H1 (cell line): ENCODE data around the gene NELFCD. TPM values are rescaled to one million over a fixed set of nuclear protein-coding genes. Genes with fewer than 3 reads are reported as not detected.

Source experiments
- KDM5A ChIP-seq: fragments of 200-600 bp; IDR thresholded peaks from 2 replicates; pipeline ENCODE4 v1.7.1; 2012; ENCODE audit warnings: mild to moderate bottlenecking, low read length, inconsistent platforms, mixed read lengths
- PHF8 ChIP-seq: fragments of 200-600 bp; sonication (generic); conservative IDR thresholded peaks from 2 replicates; pipeline ENCODE4 v1.7.1; 2012; ENCODE audit warnings: low read depth, mild to moderate bottlenecking, inconsistent platforms, low read length, moderate library complexity
- SAP30 ChIP-seq: fragments of 300-600 bp; sonication (generic); IDR thresholded peaks from 2 replicates; pipeline ENCODE4 v1.7.1; 2012; ENCODE audit warnings: low read length, moderate library complexity, mild to moderate bottlenecking, inconsistent platforms; ENCODE audit not compliant: insufficient read depth, insufficient replicate concordance
- SRF ChIP-seq: IDR thresholded peaks from 2 replicates; pipeline ENCODE4 v1.6.1; 2011; ENCODE audit warnings: mild to moderate bottlenecking, low read depth, low read length, moderate library complexity
- polyA plus RNA-seq, 7 experiments: library from polyadenylated mRNA; depleted of rRNA in 3 of 7; stranded (reverse) in 5 of 7; unstranded in 2 of 7; fragments of >200 nt in 5 of 7; fragments of 200-250 nt in 2 of 7; gene quantifications; 1 replicate in 5 of 7; 2 replicates in 1 of 7; 4 replicates in 1 of 7; pipeline versions ENCODE4 v1.2.1 to v1.2.3, GENCODE V29; 2011 to 2013; ENCODE audit warnings: missing spikeins in 2 of 7, mixed read lengths in 2 of 7
- total RNA-seq: library from RNA; stranded (reverse); fragmentation: NEBNext Ultra II Directional; extraction: Animal tissue kit (Norgen Biotek cat#: 25700); gene quantifications from 2 replicates; pipeline ENCODE4 v1.2.1, GENCODE V29; 2021
- TF ChIP-seq, protein P1 (sequence below): IDR thresholded peaks from 2 replicates; pipeline ENCODE4 v1.6.1; 2011; ENCODE audit warnings: low read depth, mild to moderate bottlenecking, low read length; ENCODE audit not compliant: insufficient read depth

The NELFCD gene
- total and polyA plus RNA-seq, 2 of the 8 experiments (the other 6 are each of a cell fraction or from before 2014, with no cell fraction given), result 35.5 to 59.6 TPM

DNA sequence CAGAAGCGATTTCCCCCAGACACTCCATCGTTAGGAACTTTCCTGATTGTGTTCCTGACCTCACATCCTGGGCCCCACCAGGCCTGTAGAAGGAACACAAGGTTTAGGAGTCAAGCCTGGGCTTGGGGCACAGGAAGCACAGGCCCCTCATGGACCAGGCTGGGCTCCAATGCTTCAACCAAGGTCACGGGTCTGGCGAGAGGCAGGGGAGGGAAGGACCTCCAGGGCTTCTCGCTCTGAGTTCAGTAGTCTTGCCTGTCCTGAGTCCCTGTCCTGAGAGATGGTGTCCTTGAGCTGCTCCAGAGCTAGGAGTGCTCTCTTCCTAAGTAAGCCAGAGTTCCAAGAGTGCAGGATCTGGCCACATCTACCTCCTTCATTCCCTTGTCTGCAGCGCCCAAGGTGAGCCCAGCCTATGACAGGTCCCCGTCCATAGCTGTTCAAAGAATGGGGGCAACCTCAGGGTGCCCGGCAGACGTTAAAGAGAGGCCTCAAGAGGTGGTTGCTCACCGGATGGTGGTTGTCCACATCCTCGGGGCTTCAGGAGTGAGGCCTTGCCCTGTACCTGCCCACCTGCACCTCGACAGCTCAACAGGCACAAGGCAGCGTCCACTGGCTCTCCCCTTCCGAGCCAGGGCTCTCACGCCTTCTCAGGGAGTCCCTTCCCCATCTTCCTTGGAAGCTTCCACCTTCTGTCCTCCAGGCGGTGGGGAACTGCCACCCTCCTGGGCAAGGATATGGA, 36.6 kb downstream of the NELFCD start (continued):
- TF ChIP-seq SAP30 (no peak), KDM5A (no peak), SRF (no peak), PHF8 (no peak)
- TF ChIP-seq, protein P1, sequence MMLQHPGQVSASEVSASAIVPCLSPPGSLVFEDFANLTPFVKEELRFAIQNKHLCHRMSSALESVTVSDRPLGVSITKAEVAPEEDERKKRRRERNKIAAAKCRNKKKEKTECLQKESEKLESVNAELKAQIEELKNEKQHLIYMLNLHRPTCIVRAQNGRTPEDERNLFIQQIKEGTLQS, result no peak
